SJSA1 (cell line): ENCODE results near the gene RARG. TPM values are rescaled to one million over a fixed set of nuclear protein-coding genes. Genes with fewer than 3 reads are reported as not detected.

Source experiments
- DNase-seq, 2 experiments: peaks; one replicate each; pipeline ENCODE4 v3.0.0-alpha.2; 2015 to 2020; ENCODE audit warnings: low spot score in 2 of 2, low read depth in 1 of 2
- H3K27ac ChIP-seq: fragments of 250-450 bp; sonication (Bioruptor Pico); 2 replicates; pipeline ENCODE4 v1.5.1; 2020; ENCODE audit warnings: mild to moderate bottlenecking, moderate library complexity
- H3K27me3 ChIP-seq: fragments of 250-450 bp; sonication (Bioruptor Pico); replicated peaks from 2 replicates; pipeline ENCODE4 v1.5.1; 2020; ENCODE audit warnings: mild to moderate bottlenecking, moderate library complexity
- H3K36me3 ChIP-seq: fragments of 250-450 bp; sonication (Bioruptor Pico); 2 replicates; pipeline ENCODE4 v1.5.1; 2020; ENCODE audit warnings: mild to moderate bottlenecking
- H3K4me1 ChIP-seq: fragments of 250-450 bp; sonication (Bioruptor Pico); replicated peaks from 2 replicates; pipeline ENCODE4 v1.6.1; 2021; ENCODE audit warnings: mild to moderate bottlenecking
- H3K4me3 ChIP-seq: fragments of 250-450 bp; sonication (Bioruptor Pico); 2 replicates; pipeline ENCODE4 v1.5.1; 2020; ENCODE audit warnings: mild to moderate bottlenecking
- H3K9me3 ChIP-seq: fragments of 250-450 bp; sonication (Bioruptor Pico); replicated peaks from 2 replicates; pipeline ENCODE4 v1.5.1; 2020; ENCODE audit warnings: mild to moderate bottlenecking
- total RNA-seq: library from RNA; depleted of rRNA; stranded (reverse); fragments of >200 nt; shearing (Covaris generic); gene quantifications from 2 replicates; pipeline ENCODE4 v1.2.3, GENCODE V29; 2014

The RARG gene
- total RNA-seq, 1 experiment from 2014 or later = 13.5 TPM

GRCh38 chr12:53258541-53259539 is 26.8 kb upstream of the RARG start:
- Histone ChIP-seq H3K27ac (no peak overlapping the region), H3K4me3 (no peak overlapping the region), H3K9me3 (no peaks in the 10 kb centered on the region), H3K36me3 (peaks cover 11% of the 10 kb centered on the region), H3K4me1 (no peaks in the 10 kb centered on the region), H3K27me3 (no peaks in the 10 kb centered on the region)
- no peak for DNase-seq

DNA sequence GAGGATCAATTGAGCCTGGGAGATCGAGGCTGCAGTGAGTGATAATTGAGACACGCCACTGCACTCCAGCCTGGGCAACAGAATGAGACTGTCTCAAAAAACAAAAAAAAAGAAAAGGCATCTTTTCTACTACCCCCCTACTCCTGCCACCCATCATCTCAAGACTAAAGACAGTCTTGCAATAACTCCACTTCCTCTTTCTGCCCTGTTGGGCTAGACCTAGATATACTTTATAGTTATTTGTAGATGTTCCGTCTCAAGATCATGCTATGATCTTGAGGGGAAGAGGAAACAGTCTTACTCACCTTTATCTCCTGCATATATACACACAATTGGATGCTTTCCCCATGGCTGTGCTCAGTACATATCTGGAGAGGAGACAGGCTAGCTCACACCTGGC is 24.0 kb upstream of the RARG start:
- no peak overlapping the region for H3K27ac ChIP-seq
- no peaks in the 10 kb centered on the region for H3K27me3 ChIP-seq
- H3K4me3 ChIP-seq = no peak overlapping the region
- no peak for DNase-seq
- peaks cover 30% of the 10 kb centered on the region for H3K36me3 ChIP-seq
- H3K4me1 ChIP-seq = peaks cover 18% of the 10 kb centered on the region
- no peaks in the 10 kb centered on the region for H3K9me3 ChIP-seq

DNA sequence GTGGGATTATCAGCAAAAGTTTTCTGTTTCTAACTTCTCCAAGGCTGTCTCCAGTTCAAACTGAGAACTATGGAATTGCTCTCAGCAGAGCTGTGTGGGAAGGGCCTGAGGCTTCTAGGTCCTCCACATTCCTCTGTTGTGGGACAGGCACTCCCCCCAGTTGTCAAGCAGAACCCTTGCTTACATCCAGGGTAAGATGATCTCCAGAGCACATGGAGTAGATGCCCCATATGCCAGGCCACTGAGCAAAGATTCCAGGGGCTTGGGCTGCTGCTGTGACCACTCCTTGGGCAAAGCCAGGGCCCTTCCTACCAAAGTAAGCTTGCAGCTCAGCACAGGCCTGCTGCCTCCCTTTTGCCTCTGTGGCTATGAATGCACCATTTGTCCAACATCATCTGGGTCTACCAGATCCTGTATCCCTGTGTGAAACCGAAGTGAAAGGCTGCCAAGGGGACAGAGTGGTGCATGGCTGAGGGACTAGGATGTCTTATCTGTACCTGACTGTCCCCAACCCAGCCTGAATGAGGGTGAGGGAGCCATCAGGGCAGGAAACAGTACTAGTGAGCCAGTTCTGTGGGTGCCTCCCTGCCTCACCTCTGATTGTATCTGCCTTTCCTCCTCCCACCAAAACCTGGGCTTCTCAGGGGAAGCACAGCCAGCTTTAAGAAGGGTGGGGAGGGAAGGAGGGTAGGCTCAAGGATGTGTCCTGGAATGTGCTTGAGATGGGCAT is 23.0 kb upstream of the RARG start:
- H3K27ac ChIP-seq = no peak overlapping the region
- H3K9me3 ChIP-seq = no peaks in the 10 kb centered on the region
- peaks cover 30% of the 10 kb centered on the region for H3K36me3 ChIP-seq
- no peaks in the 10 kb centered on the region for H3K27me3 ChIP-seq
- H3K4me1 ChIP-seq = peaks cover 18% of the 10 kb centered on the region
- DNase-seq = no peak
- no peak overlapping the region for H3K4me3 ChIP-seq

DNA sequence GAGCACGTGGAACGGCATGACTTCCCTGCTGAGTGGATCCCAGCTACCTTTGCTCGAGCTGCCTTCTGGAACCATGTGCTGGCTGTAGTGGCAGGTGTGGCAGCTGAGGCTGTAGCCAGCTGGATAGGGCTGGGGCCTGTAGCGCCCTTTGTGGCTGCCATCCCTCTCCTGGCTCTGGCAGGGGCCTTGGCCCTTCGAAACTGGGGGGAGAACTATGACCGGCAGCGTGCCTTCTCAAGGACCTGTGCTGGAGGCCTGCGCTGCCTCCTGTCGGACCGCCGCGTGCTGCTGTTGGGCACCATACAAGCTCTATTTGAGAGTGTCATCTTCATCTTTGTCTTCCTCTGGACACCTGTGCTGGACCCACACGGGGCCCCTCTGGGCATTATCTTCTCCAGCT is 21.3 kb upstream of the RARG start:
- Histone ChIP-seq H3K4me3 (peak overlapping the region; percentile 89; the same call in 1 of the 2 replicates), H3K9me3 (no peaks in the 10 kb centered on the region), H3K36me3 (peaks cover 30% of the 10 kb centered on the region), H3K27ac (no peak overlapping the region), H3K27me3 (no peaks in the 10 kb centered on the region), H3K4me1 (peaks cover 18% of the 10 kb centered on the region)
- no peak for DNase-seq

GRCh38 chr12:53252349-53252916 is 20.4 kb upstream of the RARG start:
- no peak for DNase-seq
- peak overlapping the region; percentile 56 for H3K27ac ChIP-seq
- no peaks in the 10 kb centered on the region for H3K27me3 ChIP-seq
- H3K4me1 ChIP-seq = peaks cover 18% of the 10 kb centered on the region
- H3K36me3 ChIP-seq = peaks cover 30% of the 10 kb centered on the region
- H3K4me3 ChIP-seq = peak overlapping the region; percentile 89
- H3K9me3 ChIP-seq = no peaks in the 10 kb centered on the region

DNA sequence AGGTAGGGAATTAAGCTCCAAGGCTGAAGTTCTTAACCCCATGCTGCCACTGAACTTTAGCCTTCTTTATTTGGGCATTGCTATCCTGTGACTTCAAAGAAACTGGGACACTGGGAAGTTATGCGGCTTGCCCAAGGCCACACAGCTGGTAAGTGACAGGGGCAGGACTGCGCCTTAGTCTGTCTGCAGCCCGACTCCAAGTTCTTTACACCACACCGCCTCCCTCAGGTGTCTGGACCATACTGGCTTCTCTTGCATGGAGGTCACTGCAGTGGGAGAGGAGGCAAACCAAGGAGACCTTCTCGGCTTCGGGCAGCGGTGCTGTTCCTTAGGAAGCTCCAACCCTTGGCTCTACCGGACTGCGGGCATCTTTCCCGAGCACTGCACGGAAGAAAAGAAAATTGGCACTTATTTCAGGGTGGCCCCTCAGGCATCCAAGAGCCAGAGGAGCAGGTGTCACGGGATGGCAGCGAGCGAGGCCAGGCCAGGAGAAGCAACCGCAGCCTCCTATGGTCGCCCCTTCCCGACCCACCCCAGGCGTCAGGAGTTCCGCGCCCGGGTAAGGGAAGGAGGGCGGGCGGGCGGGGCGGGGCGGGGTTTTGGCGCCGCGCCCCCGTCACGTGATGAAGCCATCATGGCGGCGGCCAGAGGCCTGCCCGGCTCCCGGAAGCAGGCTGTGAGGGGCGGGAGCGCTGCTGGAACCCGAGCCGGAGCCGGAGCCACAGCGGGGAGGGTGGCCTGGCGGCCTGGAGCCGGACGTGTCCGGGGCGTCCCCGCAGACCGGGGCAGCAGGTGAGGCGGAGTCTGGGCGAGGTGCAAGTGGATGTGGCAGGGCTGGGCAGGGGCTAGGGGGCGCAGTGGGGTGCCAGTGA is 19.7 kb upstream of the RARG start:
- DNase-seq = peak; percentile 66 to 75
- H3K27me3 ChIP-seq = no peaks in the 10 kb centered on the region
- peaks cover 30% of the 10 kb centered on the region for H3K36me3 ChIP-seq
- H3K4me3 ChIP-seq = peak overlapping the region; percentile 89
- peak overlapping the region; percentile 56 for H3K27ac ChIP-seq
- peaks cover 18% of the 10 kb centered on the region for H3K4me1 ChIP-seq
- no peaks in the 10 kb centered on the region for H3K9me3 ChIP-seq

- Histone ChIP-seq H3K27me3 (peaks cover 6% of the 10 kb centered on the region; the same call in 1 of the 2 replicates), H3K4me3 (no peak overlapping the region), H3K36me3 (no peaks in the 10 kb centered on the region), H3K9me3 (no peaks in the 10 kb centered on the region), H3K4me1 (no peaks in the 10 kb centered on the region), H3K27ac (no peak overlapping the region)
- no peak for DNase-seq
Measured at GRCh38 chr12:53245286-53245685, 13.3 kb upstream of the RARG start.

DNA sequence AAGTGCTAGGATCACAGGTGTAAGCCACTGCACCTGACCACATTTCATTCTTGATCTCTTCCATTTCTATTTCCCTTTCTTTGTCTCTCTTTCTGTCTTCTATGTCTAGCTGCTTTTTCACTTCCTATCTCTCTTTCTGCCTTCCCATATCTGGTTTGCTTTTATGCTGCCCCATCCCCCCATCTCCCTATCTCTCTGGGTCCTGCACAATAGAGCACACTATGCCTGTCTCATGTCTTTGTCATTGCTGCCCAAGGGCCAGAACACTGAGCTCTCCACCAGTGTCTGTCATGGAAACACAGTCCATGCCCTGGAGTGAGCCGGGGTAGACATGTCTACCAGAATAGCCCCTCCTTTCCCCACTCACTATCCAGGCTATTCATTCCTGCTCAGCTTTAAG is 12.3 kb upstream of the RARG start:
- Histone ChIP-seq H3K27ac (no peak overlapping the region), H3K4me3 (no peak overlapping the region), H3K9me3 (no peaks in the 10 kb centered on the region), H3K36me3 (no peaks in the 10 kb centered on the region), H3K4me1 (no peaks in the 10 kb centered on the region), H3K27me3 (peaks cover 6% of the 10 kb centered on the region; the same call in 1 of the 2 replicates)
- no peak for DNase-seq

DNA sequence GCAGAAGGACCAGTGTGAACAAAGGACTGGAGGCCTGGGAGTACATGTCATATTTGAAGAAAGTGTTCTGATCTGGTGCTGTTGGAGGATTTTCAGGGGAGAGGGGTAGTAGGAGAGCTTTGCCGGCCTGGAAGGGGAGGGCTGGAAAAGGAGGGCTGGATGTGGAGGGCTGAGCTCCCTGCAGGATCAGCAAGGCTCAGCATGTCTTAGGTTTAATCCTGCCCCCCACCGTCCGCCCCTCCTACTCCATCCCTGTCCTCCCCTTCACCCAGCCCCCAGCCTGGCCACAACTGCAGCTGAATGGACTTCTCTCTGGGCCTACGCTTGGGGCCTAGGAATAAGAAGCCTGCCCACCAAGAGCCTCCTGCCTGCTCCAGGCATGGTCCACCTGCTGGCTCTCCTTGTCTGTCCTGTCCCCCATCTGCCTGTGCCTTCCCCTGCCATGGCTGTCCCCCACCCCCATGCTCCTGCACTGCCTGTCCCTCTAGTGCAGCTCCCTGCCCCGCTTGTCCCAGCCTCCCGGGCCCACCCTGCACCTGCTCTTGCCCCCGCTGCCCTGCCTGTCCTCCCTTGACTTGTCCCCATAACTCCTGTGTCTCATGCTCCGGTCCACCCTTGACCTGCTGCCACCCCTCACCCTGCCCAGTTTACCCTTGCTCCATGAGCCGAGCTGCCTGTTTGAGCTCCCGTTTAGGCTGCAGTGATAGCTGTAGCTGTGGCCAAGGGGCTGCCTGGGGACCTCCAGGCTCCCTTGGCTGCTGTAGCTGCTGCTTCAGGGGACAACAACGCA is 9.8 kb upstream of the RARG start:
- Histone ChIP-seq H3K4me1 (no peaks in the 10 kb centered on the region), H3K9me3 (no peaks in the 10 kb centered on the region), H3K4me3 (no peak overlapping the region), H3K27me3 (peaks cover 6% of the 10 kb centered on the region; the same call in 1 of the 2 replicates), H3K36me3 (no peaks in the 10 kb centered on the region), H3K27ac (no peak overlapping the region)
- DNase-seq = no peak

DNA sequence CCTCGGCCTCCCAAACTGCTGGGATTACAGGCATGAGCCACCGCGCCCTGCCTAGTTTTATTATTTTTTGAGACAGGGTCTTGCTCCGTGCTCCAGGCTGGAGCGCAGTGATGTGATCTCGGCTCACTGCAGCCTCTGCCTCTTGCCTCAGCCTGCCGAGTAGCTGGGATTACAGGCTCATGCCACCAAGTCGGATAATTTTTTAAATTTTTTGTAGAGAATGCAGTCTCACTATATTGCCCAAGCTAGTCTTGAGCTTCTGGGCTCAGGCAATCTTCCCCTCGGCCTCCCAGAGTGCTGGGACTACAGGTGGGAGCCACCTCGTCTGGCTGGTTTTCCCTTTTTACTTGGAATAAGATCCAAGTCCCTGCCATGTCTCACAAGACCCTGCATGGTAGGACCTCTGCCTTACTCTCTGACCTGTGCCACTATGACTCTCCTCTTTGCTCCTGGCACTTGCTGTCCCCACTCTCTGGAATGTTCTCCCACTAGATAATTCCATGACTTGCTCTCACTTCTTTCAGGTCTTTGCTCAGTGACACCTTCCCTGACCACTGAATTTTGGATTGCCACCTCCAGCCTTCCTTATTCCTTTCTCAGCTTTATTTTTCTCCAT is 7.7 kb upstream of the RARG start:
- H3K27ac ChIP-seq = no peak overlapping the region
- no peaks in the 10 kb centered on the region for H3K4me1 ChIP-seq
- no peak for DNase-seq
- no peaks in the 10 kb centered on the region for H3K9me3 ChIP-seq
- H3K4me3 ChIP-seq = no peak overlapping the region
- H3K36me3 ChIP-seq = no peaks in the 10 kb centered on the region
- peaks cover 6% of the 10 kb centered on the region; the same call in 1 of the 2 replicates for H3K27me3 ChIP-seq

- Histone ChIP-seq H3K9me3 (no peaks in the 10 kb centered on the region), H3K27ac (no peak overlapping the region), H3K27me3 (no peaks in the 10 kb centered on the region), H3K36me3 (no peaks in the 10 kb centered on the region), H3K4me1 (peaks cover 21% of the 10 kb centered on the region), H3K4me3 (no peak overlapping the region)
- DNase-seq = no peak
Measured at GRCh38 chr12:53236443-53237111, 4.6 kb upstream of the RARG start.
